Measurements from ENCODE around the gene SPACA9. TPM values are rescaled to one million over a fixed set of nuclear protein-coding genes. Genes with fewer than 3 reads are reported as not detected.

The SPACA9 gene
- total RNA-seq, 1 experiment from 2014 or later, result 19.2 TPM

DNA sequence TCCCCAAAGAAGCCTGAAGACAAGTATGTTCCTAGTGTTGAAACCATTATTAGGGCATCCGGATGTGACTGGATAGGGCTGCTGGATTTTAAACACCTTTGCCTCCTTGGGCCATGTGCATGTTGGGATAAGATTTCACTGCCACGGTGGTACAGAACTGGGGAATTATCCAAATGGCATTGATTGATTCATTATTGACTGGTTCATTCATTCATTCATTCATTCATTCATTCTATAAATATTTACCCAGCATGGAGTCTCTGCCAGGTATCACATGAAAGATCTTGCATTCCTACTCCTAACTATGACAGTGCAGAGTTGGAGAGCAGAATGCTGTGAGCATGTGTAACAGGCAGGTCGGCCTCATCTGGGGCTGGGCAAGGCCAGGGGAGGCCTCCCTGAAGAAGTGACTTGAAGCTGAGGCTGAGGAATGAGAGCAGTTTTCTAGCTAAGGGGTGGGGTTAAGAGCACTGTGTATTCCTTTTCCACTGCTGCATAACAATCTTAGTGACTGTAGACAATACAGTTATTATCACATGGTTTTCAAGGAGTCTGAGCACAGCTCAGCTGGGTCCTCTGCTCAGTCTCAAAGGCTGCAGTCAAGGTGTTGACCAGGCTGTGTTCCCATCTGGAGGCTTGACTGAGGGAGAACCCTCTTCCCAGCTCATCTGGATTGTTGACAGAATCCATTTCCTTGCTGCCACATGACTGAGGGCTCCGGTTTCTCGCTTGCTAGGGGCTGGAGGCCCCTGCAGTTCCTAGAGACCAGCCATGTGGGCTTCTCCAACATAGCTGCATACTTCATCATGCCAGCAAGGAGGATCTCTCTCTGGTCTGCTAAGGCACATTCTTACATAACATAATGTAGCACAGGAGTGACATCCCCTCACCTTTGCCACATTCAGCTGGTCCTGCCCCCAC is 36.3 kb upstream of the SPACA9 start:
- no peaks in the 10 kb centered on the region for H3K27me3 ChIP-seq (ENCODE audit: insufficient read depth, low read depth)
- intact Hi-C loops (cut with micrococcal nuclease; ENCODE audit: unreplicated experiment), result no loop called here
- H3K9me2 ChIP-seq (ENCODE audit: insufficient read depth), result no peaks in the 10 kb centered on the region
- no peak for DNase-seq
- H3K79me2 ChIP-seq (ENCODE audit: low read depth), result no peaks in the 10 kb centered on the region
- no peak overlapping the region for H3K4me2 ChIP-seq
- CTCF ChIA-PET, result no interaction called here
- no peak overlapping the region for H3K27ac ChIP-seq
- no peaks in the 10 kb centered on the region for H4K20me1 ChIP-seq (ENCODE audit: insufficient read depth)
- TF ChIP-seq EZH2 (IDR thresholded peaks at IDR 0.05; ENCODE audit: low read depth), result no peak
- TF ChIP-seq, protein P1, sequence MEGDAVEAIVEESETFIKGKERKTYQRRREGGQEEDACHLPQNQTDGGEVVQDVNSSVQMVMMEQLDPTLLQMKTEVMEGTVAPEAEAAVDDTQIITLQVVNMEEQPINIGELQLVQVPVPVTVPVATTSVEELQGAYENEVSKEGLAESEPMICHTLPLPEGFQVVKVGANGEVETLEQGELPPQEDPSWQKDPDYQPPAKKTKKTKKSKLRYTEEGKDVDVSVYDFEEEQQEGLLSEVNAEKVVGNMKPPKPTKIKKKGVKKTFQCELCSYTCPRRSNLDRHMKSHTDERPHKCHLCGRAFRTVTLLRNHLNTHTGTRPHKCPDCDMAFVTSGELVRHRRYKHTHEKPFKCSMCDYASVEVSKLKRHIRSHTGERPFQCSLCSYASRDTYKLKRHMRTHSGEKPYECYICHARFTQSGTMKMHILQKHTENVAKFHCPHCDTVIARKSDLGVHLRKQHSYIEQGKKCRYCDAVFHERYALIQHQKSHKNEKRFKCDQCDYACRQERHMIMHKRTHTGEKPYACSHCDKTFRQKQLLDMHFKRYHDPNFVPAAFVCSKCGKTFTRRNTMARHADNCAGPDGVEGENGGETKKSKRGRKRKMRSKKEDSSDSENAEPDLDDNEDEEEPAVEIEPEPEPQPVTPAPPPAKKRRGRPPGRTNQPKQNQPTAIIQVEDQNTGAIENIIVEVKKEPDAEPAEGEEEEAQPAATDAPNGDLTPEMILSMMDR (conservative IDR thresholded peaks at IDR 0.05), result no peak
- H3K9me3 ChIP-seq (ENCODE audit: insufficient read depth, low read depth), result no peaks in the 10 kb centered on the region
- BruUV-seq (replicated peaks), result no TSS peak
- POLR2A ChIA-PET (ENCODE audit: unreplicated experiment), result no interaction called here
- H3F3A ChIP-seq (ENCODE audit: insufficient read depth, low read depth), result no peaks in the 10 kb centered on the region
- no peak overlapping the region for H3K4me3 ChIP-seq
- H3K4me1 ChIP-seq (replicated peaks; ENCODE audit: insufficient read depth), result no peaks in the 10 kb centered on the region
- H3K36me3 ChIP-seq (ENCODE audit: low read depth), result no peaks in the 10 kb centered on the region
- H2AFZ ChIP-seq, result no peak overlapping the region

DNA sequence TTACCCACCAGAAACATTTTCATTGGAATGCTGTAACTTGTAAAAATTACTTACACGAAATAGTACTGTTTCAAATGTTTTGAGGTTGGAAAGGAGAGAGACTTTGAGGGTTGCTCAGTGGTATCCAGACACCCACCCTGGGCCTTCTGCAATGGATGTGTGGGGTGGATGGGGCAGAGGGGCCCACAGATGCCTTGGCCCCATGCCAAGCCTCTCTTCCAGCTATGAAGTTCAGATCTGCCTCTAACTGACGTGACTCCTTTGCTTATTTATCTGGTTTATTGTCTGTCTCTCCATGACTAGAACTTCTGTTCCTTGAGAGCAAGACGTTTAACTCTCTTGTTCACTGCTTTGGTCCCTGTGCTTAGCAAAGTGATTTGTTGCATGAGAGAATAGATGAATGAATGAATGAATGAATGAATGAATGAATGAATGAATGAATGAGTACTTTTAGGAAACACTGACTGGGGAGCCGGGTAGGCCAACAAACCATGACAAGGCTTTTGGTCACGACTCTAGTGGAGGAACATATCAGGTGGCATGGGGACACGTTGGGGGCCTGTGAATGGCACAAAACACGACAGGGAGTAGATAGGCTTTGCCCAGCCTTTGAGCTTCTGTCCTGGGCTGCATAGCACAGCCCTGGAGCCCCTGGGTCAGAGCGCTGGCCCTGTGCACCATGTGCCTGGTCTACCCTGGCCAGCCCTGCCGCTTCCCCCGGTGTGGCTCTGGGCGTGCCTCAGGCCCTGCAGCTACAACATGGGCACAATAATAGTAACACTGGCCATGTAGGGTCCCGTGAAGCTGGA is 32.4 kb upstream of the SPACA9 start:
- H3K9me3 ChIP-seq (ENCODE audit: insufficient read depth, low read depth), result no peaks in the 10 kb centered on the region
- H3K36me3 ChIP-seq (ENCODE audit: low read depth), result no peaks in the 10 kb centered on the region
- H4K20me1 ChIP-seq (ENCODE audit: insufficient read depth), result no peaks in the 10 kb centered on the region
- no peak for DNase-seq
- H3K27me3 ChIP-seq (ENCODE audit: insufficient read depth, low read depth), result no peaks in the 10 kb centered on the region
- POLR2A ChIA-PET (ENCODE audit: unreplicated experiment), result no interaction called here
- no peaks in the 10 kb centered on the region for H3F3A ChIP-seq (ENCODE audit: insufficient read depth, low read depth)
- TF ChIP-seq, protein P1 (conservative IDR thresholded peaks at IDR 0.05), result no peak
- no peak for TF ChIP-seq EZH2 (IDR thresholded peaks at IDR 0.05; ENCODE audit: low read depth)
- H3K9me2 ChIP-seq (ENCODE audit: insufficient read depth), result no peaks in the 10 kb centered on the region
- no peaks in the 10 kb centered on the region for H3K79me2 ChIP-seq (ENCODE audit: low read depth)
- BruUV-seq (replicated peaks), result no TSS peak
- no peaks in the 10 kb centered on the region for H3K4me1 ChIP-seq (replicated peaks; ENCODE audit: insufficient read depth)
- intact Hi-C loops (cut with micrococcal nuclease; ENCODE audit: unreplicated experiment), result no loop called here
- no peak overlapping the region for H3K27ac ChIP-seq
- no peak overlapping the region for H3K4me3 ChIP-seq
- no peak overlapping the region for H2AFZ ChIP-seq
- CTCF ChIA-PET, result no interaction called here
- no peak overlapping the region for H3K4me2 ChIP-seq

- Histone ChIP-seq H2AFZ (no peak overlapping the region), H3K4me3 (no peak overlapping the region), H3K9me2 (ENCODE audit: insufficient read depth) (no peaks in the 10 kb centered on the region), H3K4me2 (no peak overlapping the region), H3K4me1 (replicated peaks; ENCODE audit: insufficient read depth) (no peaks in the 10 kb centered on the region), H4K20me1 (ENCODE audit: insufficient read depth) (no peaks in the 10 kb centered on the region), H3K36me3 (ENCODE audit: low read depth) (no peaks in the 10 kb centered on the region), H3K9me3 (ENCODE audit: insufficient read depth, low read depth) (no peaks in the 10 kb centered on the region), H3K27ac (no peak overlapping the region), H3F3A (ENCODE audit: insufficient read depth, low read depth) (no peaks in the 10 kb centered on the region), H3K79me2 (ENCODE audit: low read depth) (no peaks in the 10 kb centered on the region), H3K27me3 (ENCODE audit: insufficient read depth, low read depth) (no peaks in the 10 kb centered on the region)
- intact Hi-C loops (cut with micrococcal nuclease; ENCODE audit: unreplicated experiment), result no loop called here
- no peak for DNase-seq
- TF ChIP-seq EZH2 (IDR thresholded peaks at IDR 0.05; ENCODE audit: low read depth), result no peak
- TF ChIP-seq, protein P1 (conservative IDR thresholded peaks at IDR 0.05), result no peak
- CTCF ChIA-PET, result no interaction called here
- BruUV-seq (replicated peaks), result no TSS peak
- POLR2A ChIA-PET (ENCODE audit: unreplicated experiment), result no interaction called here
Measured at GRCh38 chr9:132846918-132847515, 31.7 kb upstream of the SPACA9 start.
